GM18870 (cell line): ENCODE data around the gene PCDHGB1.
A peak's percentile ranks its signal among the peaks of the same experiment; 100 is the strongest.
"Not testable (repeated sequence)": the region's sequence is repeated elsewhere in the genome, so short reads cannot be mapped to it uniquely, and the experiment has no call there.

Source experiments
- ATAC-seq: cut with Tn5 transposase; IDR thresholded peaks from one replicate; pipeline ENCODE4 v1.9.1; 2021; ENCODE audit warnings: moderate library complexity; ENCODE audit not compliant: unreplicated experiment

Gene PCDHGB1

DNA sequence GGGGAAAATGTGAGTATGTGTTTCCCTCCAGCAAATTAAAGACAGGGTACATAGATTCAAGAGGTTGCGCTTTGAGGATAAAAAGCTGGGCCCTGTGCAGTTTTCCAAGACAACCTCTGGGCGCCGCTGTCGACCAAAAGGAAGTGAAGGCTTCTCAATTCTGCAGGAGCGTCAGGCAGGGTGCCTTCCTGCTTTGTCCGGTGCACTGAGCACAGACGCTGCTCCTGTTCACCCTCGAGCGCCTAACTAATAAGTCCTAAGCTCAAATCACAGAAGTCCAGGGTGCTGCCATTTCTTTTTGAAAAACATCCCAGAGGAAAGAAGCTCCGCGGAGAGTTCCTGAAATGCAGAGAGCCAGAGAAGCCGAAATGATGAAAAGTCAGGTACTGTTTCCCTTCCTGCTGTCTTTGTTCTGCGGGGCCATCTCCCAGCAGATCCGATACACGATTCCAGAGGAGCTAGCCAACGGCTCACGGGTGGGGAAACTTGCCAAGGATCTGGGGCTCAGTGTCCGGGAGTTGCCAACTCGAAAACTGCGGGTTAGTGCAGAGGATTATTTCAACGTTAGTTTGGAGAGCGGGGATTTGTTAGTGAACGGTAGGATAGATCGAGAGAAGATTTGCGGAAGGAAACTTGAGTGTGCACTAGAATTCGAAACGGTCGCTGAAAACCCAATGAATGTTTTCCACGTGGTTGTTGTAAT, at the start of gene PCDHGB1:
TSS of gene PCDHGB1 (plus strand) at position 183 of the 703 bp plus-strand sequence. CDS start at position 345, 162 bp downstream.
- ATAC-seq, result no peak

DNA sequence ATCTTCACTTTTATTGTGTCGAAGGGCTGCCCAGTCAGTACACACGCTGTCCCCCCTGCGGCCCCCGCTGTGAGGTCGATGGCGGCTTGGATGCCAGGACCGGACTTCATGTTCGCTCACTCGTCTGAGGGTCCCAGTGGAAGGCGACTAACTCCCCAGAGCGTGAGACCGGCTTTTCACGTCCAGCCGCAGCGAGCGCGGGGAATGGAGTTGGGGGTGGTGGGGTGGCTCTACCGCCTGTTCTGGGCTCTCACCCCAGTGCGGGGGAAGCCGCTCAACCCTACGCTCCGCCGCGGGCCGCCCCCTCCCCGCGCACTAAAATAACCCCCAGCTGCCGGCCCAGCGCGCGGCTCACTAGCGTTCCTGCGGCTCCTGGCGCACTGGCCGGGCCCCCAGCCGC, 46.1 kb upstream of the PCDHGB1 start, which contains the start of gene SLC25A2:
TSS of gene SLC25A2 (minus strand) at position 294 of the 400 bp plus-strand sequence. CDS start at position 110, 184 bp downstream.
- ATAC-seq, result no peak

DNA sequence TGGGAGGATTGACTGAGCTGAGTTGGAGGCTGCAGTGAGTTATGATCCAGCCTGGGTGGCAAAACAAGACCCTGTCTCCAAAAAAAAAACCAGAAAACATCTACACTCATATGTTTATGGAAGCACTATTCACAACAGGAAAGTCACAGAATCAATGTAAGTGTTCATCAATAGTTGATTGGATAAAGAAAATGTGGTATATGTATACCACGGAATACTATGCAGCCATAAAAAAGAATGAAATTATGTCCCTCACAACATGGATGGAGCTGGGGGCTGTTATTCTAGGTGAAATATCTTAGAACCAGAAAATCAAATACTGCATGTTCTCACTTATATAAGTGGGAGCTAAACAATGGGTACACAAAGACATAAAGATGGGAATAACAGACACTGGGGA, 43.3 kb upstream of the PCDHGB1 start:
- ATAC-seq, result no peak

DNA sequence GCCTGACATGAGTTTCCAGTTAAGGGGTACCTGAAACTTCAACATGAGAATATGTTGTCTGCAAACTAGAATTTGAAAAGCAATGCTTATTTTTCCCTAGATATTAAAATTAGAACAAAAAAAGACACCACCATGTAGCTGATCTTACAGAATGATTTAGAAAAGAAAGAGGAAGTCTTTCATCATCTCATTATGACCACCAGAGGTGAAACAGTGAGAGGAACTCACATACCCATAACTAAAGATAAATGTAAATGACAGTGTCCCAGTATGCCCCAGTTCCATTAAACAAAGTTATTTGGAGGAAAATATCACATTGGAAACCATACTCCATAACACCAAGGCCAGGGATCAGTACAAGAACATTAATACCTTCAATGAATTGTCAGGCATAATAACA, 36.2 kb upstream of the PCDHGB1 start:
- ATAC-seq, result no peak

DNA sequence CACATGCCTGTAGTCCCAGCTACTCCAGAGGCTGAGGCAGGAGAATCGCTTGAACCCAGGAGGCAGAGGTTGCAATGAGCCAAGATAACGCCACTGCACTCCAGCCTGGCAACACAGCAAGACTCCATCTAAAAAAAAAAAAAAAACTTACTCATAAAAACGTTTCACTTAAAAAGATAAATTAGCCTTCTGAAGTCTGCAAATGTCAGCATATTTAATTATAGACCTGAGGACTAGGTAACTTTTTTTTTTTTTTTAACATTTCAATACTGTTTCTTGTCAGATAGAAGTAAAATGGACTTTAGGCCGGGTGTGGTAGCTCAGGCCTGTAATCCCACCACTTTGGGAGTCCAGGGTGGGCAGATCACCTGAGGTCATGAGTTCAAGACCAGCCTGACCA, 32.9 kb upstream of the PCDHGB1 start:
- ATAC-seq, result not testable (repeated sequence)

DNA sequence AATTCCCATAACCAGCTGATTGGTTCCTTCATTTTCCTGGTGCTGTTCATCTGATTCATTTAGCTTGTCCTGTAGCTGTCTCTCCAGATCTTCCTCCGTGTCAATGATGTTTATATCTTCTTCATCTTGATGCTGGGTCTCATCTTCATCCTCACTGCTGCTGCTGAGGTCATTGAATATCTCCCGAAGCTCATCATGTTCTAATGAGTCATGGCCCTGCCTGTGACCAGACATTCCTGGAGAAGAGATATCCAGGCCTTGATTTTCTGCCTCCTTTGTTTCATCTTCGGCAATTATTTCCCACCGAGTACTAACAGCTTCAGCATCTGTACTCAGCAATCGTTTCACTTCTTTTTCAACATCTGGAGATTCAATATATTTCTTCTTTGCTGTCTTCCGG, 30.7 kb upstream of the PCDHGB1 start:
- ATAC-seq, result no peak

- ATAC-seq, result no peak
Measured at GRCh38 chr5:141319699-141320098, 30.2 kb upstream of the PCDHGB1 start.

DNA sequence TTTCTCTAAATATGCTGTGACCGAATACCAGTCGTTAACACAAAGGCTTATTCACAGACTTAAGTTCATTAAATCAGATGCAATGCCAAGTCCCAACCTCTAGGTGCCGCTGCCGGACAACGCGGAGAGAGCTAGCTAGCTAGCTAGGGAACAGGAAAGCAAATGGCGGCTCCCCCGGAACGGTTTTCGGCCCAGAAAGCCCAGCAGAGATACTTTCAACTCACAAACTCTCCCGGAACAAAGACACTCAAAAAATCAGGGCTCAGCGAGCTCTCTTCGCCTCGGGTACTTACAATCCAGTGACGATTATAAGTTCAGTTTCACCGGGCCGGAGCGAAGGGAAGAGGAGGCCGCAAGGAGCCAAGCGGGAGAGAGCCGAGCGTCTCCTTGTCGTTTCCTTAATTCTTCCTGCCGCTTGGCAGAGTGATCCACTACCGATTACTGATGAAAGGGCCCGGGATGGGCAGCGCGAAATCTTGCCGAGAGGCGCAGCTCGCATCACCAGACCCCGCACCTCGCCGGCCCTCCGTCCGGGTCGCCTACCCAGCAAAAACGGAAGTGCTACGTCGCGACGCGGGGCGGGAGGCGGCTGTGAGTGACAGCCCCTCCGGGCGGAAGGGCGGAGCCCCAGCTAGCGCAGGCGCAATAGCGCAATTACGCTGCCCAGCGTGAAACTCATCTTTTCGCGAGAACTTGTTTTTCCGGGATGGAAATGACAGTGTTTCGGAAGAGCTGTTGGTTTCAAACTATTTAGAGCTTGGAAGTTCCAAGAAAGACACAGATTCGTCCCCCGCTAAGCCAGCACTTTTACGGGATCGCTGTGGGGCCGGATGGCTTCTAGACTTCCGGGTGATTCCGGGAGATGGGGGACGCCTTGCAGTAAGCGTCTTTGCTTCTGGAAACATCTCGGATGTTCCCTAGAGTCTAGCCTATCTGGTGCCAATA, 29.4 kb upstream of the PCDHGB1 start, which contains the start of gene TAF7:
TSS of gene TAF7 (minus strand) at position 560 of the 945 bp plus-strand sequence. CDS start 740 bp downstream, outside the sequence.
- peak; percentile 83 for ATAC-seq

- ATAC-seq, result no peak
Measured at GRCh38 chr5:141322261-141322660, 27.6 kb upstream of the PCDHGB1 start.

DNA sequence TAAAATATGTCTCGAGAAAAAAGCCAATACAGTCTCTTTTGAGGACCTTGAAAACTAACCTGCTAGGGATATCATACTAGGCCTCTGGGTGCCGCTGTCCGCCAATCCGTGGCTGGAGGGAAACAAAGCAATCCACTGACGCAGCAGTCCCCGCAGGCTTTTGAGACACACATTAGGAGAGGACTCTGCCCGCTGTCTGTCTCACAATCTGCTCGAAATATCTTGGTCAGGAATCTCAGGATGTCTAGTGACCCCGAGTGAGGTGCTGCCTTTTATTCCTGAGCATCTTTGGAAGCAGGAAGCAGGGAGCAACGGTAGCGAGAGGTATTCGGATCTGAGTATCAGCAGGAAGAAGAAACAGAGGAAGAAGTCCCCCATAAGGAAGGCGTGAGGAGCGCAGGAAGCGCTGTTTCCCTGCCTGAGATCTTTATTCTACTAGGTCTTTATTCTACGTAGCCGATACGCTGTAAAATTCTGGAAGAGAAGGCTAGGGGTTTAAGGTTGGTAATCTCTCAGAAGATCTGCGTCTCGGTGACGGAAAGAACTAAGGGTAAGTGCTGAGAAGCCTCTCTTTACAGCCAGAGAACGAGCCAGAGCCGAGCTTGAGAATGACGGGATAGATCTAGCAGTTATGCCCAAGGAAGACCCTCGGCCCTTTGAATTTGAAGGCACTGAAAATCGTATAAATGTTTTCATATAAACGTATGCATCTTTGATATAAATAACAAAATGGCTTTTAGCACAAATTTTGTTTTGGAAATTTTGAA, 23.6 kb upstream of the PCDHGB1 start:
- peak; percentile 88 for ATAC-seq

- no peak for ATAC-seq
Measured at GRCh38 chr5:141328231-141328630, 21.7 kb upstream of the PCDHGB1 start.

DNA sequence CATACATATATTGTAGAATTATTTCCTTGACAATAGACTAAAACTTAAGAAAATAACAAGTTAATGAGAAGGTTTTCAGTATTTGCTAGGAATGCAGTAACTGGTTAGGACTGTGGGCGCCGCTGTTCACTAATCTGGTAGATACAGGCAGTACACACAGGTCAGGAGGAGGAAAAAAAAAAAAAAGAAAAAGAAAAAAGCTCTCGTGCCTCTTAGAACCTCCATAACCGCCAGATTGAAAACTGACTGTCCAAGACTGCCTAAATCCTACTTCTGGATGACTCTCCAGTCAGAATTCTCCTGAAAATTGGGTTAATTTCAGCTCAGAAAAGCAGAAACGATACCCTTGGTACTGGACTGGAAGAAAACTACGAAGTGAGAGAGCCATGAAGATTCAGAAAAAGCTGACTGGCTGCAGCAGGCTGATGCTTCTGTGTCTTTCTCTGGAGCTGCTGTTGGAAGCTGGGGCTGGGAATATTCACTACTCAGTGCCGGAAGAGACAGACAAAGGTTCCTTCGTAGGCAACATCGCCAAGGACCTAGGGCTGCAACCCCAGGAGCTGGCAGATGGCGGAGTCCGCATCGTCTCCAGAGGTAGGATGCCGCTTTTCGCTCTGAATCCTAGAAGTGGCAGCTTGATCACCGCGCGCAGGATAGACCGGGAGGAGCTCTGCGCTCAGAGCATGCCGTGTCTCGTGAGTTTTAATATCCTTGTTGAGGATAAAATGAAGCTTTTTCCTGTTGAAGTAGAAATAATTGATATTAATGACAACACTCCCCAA, 19.4 kb upstream of the PCDHGB1 start, which contains the start of gene PCDHGA1:
TSS of gene PCDHGA1 (plus strand) at position 216 of the 782 bp plus-strand sequence.
- ATAC-seq, result no peak

DNA sequence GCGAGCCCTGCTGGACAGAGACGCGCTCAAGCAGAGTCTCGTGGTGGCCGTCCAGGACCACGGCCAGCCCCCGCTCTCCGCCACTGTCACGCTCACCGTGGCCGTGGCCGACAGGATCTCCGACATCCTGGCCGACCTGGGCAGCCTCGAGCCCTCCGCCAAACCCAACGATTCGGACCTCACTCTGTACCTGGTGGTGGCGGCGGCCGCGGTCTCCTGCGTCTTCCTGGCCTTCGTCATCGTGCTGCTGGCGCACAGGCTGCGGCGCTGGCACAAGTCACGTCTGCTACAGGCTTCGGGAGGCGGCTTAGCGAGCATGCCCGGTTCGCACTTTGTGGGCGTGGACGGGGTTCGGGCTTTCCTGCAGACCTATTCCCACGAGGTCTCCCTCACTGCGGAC, 17.3 kb upstream of the PCDHGB1 start:
- ATAC-seq, result not testable (repeated sequence)

- no peak for ATAC-seq
Measured at GRCh38 chr5:141338538-141339306, 11.2 kb upstream of the PCDHGB1 start, which contains the start of gene PCDHGA2. Gene PCDHGA2 (plus strand): TSS chr5:141338760.

DNA sequence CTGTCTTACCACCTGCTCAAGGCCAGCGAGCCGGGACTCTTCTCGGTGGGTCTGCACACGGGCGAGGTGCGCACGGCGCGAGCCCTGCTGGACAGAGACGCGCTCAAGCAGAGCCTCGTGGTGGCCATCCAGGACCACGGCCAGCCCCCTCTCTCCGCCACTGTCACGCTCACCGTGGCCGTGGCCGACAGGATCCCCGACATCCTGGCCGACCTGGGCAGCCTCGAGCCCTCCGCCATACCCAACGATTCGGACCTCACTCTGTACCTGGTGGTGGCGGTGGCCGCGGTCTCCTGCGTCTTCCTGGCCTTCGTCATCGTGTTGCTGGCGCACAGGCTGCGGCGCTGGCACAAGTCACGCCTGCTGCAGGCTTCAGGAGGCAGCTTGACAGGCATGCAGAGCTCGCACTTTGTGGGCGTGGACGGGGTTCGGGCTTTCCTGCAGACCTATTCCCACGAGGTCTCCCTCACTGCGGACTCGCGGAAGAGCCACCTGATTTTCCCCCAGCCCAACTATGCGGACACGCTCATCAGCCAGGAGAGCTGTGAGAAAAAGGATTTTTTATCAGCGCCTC, 9.0 kb upstream of the PCDHGB1 start:
- not testable (repeated sequence) for ATAC-seq

DNA sequence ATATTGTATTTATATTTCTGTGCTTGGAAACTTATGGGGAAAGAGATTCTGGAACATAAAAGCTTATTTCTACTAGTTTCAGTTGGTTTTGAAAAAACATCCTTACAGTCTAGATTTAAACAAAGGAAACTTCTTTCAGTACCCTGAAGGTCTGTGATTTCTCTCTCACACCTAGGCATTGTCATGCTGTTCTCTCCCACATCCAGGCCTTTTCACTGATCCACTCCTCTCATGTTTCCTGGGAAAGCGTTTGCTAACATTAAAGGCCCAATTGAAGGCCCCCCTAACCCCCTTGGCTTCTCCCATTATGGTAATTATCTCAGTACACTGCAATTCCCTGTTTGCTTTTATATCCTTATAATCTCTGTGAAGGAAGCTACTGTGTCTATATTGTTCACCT, 7.1 kb upstream of the PCDHGB1 start:
- no peak for ATAC-seq

DNA sequence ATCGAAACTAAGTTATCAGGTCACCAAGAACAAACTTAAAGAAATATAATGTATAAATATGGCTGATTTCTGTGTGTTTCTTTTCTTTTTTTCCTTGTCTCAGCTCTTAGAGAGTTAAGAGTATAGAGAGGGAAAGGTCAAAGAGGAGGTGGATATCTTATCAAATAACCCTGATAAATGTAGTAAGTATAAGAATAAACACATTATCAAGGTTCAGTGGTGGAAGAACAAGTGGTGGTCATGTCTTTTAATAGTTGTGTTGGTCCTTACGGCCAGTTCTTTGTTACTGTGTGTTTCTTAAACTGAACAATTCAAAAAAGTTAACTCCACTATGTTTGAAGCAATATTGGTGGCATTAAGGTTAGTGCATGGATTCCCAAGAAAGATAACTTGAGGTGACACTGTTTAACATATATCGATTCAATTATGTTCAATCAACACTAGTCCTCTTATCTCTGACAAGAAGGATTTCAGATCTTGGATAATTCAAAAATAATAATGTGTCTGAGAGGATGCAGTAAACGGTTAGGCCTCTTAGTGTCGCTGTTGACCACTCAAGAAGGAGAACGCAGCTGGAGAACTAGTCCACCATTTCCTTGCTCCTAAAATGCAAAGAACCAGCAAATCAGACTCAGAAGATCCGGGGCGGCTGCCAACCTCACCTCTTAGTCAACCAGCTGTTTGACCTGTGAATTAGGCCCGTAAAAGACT, 6.5 kb upstream of the PCDHGB1 start, which contains the start of gene PCDHGA3:
TSS of gene PCDHGA3 (plus strand) at position 588 of the 711 bp plus-strand sequence. CDS start 205 bp downstream, outside the sequence.
- ATAC-seq, result no peak

DNA sequence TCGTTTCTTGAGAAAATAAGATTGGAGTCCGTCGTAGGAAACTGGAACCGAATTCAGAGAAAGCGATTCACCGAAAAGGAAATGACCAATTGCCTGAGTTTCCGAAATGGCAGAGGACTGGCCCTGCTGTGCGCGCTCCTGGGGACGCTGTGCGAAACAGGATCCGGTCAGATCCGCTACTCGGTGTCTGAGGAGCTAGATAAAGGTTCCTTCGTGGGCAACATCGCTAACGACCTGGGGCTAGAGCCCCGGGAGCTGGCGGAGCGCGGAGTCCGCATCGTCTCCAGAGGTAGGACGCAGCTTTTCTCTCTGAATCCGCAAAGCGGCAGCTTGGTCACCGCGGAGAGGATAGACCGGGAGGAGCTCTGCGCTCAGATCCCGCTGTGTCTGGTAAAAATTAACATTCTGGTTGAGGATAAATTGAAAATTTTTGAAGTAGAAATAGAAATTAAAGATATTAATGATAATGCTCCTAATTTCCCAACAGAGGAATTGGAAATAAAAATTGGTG, 5.9 kb upstream of the PCDHGB1 start:
- no peak for ATAC-seq
